HG02884 (cell line): ENCODE data around the gene XKR8.

ENCODE experiments used
- ATAC-seq: cut with Tn5 transposase; IDR thresholded peaks from one replicate; pipeline ENCODE4 v1.9.1; 2021; ENCODE audit warnings: mild to moderate bottlenecking, moderate library complexity; ENCODE audit not compliant: unreplicated experiment

XKR8 gene, protein sequence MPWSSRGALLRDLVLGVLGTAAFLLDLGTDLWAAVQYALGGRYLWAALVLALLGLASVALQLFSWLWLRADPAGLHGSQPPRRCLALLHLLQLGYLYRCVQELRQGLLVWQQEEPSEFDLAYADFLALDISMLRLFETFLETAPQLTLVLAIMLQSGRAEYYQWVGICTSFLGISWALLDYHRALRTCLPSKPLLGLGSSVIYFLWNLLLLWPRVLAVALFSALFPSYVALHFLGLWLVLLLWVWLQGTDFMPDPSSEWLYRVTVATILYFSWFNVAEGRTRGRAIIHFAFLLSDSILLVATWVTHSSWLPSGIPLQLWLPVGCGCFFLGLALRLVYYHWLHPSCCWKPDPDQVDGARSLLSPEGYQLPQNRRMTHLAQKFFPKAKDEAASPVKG

DNA sequence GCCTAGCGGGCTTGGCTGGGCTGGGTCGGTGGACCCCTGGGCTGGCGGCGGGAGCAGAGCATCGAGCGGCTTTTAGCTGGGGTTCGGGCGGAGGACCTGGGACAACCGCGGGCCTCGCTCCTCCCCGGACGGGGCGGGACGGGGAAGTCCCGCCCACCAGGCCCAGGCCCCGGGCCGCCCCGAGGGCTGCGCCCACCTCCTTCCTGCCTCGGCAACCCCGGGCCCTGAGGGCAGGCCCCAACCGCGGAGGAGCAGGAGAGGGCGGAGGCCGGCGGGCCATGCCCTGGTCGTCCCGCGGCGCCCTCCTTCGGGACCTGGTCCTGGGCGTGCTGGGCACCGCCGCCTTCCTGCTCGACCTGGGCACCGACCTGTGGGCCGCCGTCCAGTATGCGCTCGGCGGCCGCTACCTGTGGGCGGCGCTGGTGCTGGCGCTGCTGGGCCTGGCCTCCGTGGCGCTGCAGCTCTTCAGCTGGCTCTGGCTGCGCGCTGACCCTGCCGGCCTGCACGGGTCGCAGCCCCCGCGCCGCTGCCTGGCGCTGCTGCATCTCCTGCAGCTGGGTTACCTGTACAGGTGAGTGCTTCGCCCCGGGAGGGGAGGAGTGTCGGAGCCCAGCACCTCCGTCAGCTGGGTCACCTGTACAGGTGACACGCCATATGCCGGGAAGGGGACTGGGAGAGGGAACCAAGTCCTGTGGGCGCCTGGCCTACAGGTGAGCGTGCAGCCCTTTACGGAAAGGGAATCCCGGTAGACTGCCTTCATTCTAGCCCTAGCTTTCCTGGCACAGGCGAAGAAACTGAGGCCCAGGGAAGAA is at the start of gene XKR8:
Gene XKR8 (plus strand): TSS at position 182 of the 812 bp plus-strand sequence. CDS start 97 bp downstream, at position 279.
- ATAC-seq: peak; percentile 84

DNA sequence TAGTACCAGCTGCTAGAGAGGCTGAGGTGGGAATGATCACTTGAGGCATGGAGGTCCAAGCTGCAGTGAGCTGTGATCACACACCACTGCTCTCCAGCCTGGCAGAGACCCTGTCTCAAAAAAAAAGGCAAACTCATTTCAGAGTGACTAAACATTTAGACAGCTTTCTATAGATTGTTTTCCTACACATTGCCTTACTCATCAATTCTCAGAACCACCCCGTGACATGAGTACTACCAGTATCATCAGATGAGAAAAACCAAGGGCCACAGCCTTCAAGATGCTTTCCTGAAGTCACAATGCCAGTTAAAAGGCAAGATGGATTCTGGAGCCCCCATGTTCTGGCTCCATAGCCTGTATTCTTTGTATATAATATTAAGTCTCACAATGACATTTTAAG is 47.3 kb upstream of the XKR8 start:
- ATAC-seq: no peak

DNA sequence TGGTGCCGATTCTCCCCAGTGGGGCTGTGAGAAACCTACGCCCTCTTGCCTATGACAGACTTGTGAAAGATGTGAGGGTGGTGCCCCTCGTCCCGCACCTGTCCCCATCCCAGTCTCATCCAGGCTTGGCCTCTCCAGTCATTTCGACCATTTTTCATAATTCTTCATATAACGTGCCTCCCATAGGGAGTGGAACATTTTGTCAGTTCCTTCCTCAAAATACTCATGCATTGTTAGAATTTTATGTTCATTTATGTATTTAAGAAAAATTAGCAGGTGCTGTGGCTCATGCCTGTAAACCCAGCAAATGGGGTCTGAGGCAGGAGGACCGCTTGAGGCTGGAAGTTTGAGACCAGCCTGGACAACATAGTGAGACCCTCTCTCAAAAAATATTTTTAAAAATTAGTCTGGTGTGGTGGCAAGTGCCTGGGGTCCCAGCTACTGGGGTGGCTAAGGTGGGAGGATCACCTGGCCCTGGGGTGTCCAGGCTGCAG is 44.6 kb upstream of the XKR8 start:
- no peak for ATAC-seq

DNA sequence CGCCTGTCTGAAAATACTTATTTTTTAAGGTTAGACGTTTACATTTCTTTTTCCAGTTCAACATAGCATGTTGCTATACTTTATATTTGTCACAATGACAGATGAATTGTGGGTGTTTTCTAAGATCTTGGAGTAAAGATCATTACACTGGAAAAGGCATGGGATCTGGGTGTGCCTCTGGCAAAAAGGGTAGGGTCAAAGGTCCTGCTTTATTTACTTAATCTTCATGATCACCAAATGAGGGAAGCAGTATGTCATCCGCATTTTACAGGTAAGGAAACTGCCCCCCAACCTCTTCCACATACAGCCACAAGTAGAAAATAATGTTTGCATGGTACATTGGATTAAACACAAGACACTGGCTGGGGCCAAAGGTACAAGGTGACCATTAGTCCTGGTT is 37.5 kb upstream of the XKR8 start:
- ATAC-seq: no peak

DNA sequence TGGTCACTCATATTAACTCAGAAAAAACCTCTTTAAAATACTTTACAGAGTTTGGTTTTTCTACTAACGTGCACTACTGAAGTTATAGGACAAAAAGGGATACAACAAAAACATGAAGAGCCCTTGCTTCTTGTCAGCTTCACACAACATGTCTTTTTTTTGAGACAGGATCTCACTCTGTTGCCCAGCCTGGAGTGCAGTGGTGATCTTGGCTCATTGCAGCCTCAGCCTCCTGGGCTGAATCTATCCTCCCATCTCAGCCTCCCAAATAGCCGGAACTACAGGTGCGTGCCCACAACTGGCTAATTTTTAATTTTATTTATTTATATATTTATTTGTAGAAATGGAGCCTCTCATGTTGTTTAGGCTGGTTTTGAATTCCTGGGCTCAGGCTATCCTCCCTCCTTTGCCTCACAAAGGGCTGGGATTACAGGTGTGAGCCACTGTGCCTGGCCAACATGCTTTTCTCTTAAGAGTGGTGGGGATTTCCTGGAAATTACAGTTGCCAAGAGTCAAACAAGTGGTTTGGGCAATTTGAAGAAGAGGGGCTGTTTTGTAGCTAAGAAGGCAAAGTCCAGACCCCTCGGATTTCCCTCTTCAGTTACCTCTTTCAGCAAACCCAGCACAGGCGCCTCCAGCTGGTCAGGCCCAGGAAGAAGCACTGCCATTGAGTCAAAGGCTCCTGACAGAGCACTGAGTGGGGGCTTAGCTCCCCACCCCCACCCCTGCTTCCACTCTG is 31.4 kb upstream of the XKR8 start:
- no peak for ATAC-seq

DNA sequence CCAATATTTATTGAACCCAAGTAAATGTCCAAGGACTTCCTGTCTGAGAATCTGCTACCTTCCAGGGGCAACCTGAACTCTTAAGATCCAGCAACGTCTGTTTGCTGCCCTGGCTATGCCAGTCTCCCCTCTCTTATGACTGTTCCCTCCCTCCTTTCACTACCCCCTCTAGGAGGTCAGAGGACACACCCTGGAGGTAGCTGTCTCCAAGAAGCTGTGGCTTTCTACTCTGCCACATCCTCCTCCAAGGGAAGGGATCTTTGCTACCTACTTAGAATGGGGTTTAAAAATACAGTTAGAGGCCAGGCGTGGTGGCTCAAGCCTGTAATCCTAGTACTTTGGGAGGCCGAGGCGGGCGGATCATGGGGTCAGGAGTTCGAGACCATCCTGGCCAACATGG is 28.6 kb upstream of the XKR8 start:
- no peak for ATAC-seq

DNA sequence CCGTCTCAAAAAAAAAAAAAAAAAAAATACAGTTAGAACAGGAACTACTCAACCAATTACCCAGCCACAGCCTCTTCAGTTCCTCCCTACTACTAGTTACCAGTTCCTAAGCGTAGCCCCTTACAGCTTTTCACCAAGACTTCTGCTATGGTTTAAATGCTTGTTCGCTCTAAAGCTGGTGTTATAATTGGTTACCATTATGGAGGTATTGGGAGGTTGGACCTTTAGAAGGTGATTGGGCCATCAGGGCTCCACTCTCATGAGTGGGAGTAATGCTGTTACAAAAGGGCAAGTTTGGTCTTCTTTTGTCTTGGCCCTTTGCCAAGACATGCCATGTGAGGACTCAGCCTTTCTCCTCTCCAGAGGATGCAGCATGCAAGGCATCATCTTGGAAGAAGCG is 28.0 kb upstream of the XKR8 start:
- ATAC-seq: no peak

DNA sequence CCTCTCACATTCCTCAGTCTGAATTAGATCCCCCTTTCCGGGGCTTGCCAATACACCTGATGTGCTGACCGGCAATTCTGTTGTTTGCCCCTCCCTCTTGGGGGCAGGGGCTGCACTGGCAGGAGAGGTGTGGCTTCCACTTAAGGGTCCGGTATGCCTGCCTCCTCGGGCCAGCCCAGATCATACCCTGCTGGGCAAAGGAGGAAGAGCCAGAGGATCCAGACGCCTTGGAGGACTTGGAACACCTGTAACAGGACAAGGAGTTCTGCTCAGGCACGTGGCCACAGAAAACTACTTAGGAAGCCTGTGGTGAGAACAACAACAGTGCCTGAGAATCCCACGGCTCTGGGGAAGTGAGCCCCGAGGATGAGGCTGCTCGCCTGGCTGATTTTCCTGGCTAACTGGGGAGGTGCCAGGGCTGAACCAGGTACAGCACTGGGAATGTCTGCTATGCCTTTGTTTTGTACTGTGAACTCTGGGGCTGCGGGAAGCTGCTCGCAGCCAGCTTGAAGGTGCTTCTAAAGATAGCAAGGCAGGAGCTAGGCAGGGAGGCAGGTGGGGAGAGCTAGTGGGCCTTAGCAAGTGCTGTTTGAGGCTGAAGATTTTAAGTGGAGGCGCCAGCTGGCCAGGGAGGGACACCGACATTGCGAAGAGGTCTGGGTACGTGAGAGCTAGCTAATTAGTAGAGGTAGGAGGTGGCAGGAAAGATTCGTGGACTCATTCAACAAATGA is 24.8 kb upstream of the XKR8 start, which contains the start of gene SMPDL3B:
Gene SMPDL3B (plus strand): TSS at position 183 of the 732 bp plus-strand sequence. CDS start 184 bp downstream, at position 367.
- ATAC-seq: no peak

DNA sequence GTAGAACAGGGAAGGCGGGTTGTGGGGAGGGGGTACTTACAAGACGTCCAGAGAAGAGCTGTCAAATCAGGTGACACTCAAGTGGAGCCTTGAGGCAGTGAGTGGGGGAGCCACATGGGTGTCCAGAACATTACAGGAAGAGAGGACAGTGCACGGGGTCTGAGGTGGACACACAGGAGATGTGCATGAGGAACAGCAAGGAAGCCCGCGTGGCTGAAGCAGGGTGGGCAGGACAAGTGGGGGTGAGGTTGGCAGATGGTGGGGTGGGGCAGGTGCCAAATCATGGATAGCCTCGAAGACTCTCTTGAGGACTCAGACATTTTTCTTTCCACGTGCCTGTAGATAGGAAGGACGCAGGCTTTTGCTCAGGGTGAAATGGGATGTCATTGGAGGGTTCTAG is 24.1 kb upstream of the XKR8 start:
- no peak for ATAC-seq

DNA sequence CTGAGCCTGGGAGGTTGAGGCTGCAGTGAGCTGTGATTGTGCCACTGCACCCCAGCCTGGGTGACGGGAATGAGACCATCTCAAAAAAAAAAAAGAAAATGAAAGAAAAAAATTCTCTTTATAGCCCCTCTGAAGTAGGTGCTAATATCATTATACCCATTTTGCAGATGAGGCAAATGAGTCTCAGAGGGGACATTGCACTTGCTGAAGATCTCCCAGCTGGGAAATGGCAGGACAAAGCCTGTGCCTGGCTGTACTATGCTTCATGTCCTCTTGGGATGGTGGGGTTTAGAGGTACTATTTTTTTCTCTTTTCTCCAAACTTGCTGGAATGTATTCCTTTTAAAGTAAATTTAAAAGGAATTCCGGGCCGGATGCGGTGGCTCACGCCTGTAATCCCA is 23.4 kb upstream of the XKR8 start:
- ATAC-seq: no peak

DNA sequence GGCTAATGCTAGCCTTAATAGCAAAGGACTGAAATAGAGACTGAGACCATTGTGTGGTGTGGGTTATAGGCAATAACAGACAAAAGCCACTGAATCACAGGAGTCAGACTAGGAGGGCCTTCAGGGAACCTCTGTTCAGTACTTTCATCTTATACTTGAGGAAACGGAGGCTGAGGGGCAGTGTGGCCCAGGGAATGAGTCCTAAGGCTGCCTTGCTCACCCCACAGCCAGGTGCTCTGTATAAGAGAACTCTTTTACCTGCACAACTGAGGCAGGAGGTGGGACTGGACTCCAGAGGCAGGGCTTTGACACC is 22.3 kb upstream of the XKR8 start:
- ATAC-seq: no peak

DNA sequence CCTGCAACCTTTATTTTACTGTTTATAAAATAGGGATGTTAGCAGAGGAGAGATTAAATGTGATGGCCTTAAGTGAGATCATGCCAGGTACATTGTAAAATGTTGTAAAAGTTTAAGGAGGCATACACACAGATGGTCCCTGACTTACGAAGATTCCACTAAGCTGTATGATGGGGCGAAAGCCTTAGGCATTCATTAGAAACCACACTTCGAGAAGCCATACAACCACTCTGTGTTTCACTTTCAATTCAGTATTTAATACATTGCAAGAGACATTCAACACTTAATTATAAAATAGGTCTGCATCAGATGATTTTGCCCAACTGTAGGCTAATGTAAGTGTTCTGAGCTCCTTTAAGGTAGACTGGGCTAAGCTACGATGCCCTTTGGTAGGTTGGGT is 21.3 kb upstream of the XKR8 start:
- ATAC-seq: no peak

DNA sequence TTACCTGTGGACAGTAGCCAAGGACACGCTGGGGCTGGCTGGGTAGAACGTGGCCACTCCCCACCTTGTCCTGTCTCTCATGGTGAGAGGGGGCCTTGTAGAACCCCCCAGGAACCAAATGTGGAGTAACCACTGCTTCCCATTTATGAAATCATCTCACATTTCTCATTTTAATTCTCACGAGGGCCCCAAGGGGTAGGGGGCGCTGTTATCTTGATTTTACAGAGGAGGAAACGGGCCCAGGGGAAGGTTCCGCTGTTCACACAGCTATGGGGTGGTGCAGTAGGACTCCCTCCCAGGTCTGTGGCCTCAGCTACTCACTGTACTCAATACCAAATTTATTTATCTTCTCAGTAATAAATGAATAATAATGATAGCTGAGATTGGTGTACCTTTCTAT is 19.5 kb upstream of the XKR8 start:
- no peak for ATAC-seq

DNA sequence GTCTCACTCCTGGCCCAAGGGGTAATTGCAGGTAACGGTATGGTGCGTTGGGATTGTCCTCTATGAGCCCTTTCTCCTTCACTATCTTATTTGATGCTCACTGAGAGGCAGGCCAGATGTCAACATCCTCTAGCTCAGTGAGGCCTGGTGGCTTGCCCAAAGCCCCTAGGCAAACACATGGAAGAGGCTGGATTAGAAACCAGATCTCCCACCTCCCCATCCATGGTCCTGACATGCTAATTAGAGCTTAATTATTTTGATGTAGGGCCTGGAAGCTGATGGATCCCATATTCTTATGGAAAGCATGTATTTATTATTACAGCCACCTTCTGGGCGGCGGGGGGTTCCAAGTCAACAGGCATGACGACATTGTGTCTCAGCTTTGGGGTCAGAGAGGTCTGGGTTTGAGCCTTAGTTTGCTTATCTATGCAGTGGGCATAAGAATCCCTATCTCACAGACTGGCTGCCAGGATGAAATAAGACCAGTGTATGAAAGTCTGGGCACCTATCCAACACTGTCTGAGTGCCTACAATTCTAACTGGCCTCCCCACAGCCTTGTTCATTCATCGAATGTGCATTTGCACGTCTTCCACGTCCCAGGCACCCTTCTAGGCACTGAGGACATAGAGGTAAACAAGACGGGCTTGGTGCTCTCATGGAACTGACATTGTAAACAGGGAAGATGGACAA is 18.8 kb upstream of the XKR8 start:
- ATAC-seq: no peak

DNA sequence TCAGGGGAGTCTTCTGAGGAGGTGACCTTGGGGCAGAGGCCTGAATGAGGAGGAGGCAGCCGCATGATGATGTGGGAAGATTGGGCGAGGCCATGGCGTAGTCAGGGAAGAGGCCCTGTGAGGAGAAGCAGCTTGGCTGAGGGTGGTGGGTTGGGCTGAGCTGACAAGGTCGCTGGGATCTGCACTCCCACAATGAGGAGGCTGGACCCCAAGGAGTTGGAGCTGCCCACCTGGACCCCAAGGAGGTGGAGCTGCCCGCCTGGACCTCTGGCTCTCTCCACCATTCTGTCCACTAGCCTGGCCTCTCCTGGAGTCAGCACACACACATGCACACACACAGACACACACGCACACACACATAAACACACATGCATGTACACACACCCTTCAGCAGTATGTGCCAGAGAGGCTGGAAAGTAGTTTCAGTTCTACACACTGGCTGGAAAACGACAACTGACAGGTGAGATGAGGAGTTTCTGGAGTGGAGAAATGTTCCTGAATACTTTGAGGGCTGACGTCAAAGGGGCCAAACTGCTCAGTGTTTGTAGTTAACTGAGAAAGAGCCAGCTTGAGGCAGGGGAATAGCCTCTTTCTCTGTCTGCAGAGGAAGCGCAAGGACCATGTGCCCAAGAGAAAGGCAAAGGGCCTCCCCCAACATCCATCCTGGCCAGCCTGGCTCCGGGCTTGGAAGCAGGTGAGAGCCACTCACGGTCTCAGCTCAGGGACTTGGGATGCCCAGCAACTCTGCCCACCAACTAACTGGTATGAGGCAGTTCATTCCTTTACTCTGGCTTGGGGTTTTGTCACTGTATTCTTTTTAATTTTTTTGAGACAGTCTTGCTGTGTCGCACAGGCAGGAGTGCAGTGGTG is 17.9 kb upstream of the XKR8 start:
- ATAC-seq: no peak

DNA sequence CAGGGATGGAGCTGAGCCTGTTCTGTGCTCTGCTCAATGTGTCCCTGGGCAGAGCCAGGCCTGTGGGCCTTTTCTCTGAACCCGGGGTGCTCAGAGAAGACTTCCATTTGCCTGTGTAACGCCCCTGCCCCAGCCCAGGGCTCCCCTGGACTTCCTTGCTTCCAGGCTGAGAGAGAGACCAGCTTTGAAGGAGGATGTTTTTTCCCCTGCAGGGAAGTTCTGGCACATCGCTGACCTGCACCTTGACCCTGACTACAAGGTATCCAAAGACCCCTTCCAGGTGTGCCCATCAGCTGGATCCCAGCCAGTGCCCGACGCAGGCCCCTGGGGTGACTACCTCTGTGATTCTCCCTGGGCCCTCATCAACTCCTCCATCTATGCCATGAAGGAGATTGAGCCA is 14.8 kb upstream of the XKR8 start:
- ATAC-seq: no peak

DNA sequence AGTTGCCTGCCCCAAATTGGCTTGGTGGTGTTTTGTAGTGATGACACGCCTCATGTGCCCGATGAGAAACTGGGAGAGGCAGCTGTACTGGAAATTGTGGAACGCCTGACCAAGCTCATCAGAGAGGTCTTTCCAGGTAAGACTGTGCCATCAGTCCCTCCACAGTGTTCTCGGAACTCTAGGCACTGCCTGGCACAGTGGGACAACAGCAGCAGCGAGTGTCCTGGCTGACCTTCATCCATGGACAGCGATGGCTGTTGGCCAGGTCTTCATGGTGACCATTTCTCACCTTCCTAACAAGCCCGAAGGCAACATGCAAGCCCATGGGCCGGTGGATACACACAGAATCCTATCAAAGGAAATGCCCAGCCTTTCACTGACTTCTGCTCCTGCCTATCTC is 10.7 kb upstream of the XKR8 start:
- ATAC-seq: no peak

DNA sequence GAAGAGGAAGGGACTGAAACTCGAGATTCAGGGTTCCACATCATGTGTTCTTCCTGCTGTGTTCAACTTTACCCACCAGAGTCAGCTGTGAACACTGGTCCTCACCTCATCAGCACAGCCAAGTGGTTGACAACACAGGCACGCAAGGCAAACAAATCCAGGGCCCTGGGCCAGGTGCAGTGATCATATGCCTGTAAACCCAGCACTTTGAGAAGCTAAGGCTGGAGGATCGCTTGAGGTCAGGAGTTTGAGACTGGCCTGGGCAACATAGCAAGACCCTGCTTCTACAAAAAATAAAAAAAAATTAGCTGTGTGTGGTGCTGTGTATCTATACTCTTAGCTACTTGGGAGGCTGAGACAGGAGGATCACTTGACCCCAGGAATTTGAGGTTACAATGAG is 8.4 kb upstream of the XKR8 start:
- ATAC-seq: no peak

DNA sequence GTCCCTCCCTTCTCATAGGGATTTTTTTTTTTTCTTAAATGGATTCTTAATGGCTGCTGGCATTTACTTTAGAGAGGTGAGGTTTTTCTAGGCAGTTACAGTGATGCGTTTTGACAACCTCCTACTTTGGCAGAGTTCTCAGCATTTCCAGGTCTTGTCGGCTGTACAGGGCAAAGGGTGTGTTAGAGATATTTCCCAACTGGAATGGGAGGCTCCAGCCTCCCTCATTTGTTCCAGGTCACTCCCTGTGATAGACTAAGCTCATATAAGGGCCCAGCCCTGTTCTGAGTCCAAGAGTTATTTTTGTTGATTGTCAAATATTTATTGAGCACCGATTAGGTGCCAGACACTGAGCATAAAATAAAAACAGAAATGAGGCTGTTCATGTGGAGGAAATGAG is 7.6 kb upstream of the XKR8 start:
- ATAC-seq: no peak
